Activated T-cell treated with anti-CD3 and anti-CD28 coated beads for 4 hours (primary cell): Measurements from ENCODE around the gene PKLR.
"Not testable (repeated sequence)": the region's sequence is repeated elsewhere in the genome, so short reads cannot be mapped to it uniquely, and the experiment has no call there.

Experiments used
- DNase-seq: peaks from one replicate; pipeline ENCODE4 v3.0.0-alpha.2; 2020

The PKLR gene

DNA sequence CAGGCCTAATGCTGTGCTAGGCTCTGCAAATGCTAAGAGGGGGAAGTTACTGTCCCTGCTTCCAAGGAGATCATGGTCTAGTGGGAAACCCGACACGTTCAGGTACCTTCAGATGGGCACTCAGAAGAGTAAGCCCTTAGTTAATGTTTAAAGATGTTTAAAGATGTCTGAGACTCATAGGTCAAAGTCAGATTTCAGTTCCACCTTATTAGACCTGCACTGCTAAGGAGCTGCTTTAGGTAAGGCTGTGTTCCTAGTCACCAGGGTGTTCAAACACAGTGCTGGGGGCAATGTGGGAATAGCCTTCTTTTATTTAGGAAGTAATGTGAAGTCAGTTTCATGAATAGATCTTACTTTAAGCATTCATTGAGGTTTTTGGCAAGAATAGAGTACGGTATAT lies 15.7 kb upstream of the PKLR start:
- DNase-seq, result no peak

DNA sequence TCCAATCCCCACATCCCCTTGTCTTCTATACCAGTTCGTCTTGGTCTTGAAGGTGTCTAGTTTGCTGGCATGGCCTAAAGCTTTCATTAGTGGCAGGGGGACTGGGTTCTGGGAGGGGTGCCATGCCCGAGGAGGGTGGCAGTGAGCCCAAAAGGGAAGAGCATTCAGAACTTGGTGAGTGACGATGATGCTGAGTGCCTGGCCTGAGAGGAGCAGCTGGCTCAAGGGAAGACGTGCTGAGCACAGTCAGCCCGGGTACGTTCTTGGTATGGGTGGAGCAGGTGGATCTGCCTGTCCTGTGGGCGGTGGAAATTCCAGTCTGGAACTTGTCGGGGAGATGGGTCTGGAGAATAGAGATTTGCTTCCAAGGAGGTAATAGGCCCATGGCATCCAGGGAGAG lies 12.0 kb upstream of the PKLR start:
- DNase-seq, result no peak

DNA sequence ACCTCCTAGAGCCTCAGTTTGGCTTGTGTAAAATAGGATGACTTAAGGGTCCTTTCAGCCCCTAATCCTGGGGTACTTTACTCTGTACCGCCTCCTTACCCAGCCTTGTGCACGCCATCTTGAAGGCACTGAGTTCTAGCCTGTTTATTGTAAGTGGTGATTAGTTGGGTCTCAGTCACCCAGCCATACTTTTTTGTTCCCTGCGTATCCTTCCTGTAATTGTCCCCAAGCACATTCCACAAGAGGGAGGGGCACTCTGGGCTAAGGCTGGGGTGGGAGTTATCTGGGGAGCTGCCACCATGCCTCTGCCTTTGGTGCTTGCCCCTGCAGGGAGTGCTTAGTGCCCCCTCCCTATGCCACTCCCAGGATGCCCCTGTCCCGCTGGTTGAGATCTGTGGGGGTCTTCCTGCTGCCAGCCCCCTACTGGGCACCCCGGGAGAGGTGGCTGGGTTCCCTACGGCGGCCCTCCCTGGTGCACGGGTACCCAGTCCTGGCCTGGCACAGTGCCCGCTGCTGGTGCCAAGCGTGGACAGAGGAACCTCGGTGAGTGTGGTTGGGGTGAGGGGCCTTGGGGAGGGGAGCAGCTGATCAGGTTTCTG lies 8.3 kb upstream of the PKLR start:
- no peak for DNase-seq

DNA sequence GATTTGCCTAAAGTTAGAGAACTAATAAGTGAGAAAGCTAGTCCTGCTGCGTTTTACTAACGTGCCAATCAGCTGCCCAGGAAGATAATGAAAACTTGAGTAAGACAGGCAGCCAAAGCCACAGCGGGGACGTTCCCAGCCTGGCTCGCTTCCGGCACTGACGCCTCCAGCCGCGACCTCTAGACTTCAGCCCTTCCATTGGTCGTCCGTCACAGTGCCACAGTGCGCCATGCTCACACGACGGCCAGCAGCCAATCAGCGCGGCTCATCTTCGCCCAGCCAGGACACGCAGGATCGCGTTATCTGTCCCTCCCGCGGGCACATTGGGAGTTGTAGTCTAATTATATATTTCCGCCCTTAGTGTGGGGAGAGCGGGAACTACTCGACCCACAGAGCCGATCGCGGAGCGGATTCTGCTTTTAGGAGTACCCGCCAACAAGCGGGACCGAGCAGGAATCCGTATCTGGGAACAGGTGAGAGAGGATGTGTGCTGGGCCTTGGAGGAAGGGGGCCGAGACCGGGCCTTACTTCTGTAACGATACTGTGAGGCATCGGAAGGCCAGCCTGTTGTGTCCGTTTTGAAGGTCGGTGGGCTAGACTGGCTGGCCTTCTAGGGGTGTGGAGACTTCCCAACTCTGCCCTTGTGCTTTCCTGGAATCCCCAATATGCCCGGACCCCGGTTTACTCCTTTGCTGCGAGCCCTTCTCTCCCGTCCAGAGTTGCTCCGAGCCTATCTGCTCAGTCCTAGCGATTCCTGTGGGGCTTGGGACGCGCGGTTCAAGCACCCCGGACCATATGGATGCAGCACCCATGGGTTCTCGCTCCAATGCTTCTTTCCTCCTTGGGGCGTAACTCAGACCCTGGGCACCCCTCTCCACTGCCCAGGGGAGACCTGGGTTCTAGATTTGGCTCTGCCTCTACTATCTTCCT lies 7.5 kb upstream of the PKLR start, which contains the start of gene FDPS:
Gene FDPS (plus strand): TSS at position 374 of the 930 bp plus-strand sequence. CDS start 924 bp downstream, outside the sequence.
- peak; percentile 88 for DNase-seq

DNA sequence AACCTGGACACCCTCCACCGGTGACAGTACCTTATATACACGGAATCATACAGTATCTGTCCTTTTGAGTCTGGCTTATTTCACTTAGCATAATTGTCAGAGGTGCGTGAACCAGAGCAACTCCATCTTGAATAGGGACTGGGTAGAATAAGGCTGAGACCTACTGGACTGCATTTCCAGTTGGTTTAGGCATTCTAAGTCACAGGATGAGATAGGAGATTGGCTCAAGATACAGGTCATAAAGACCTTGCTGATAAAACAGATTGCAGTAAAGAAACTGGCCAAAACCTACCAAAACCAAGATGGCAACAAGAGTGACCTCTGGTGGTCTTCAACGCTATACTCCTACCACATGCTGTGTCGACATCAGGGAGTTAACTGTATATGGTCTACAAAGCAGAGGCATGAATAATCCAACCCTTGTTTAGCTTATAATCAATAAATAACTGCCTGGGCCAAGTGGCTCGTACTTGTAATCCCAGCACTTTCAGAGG lies 6.1 kb upstream of the PKLR start:
- DNase-seq, result no peak

DNA sequence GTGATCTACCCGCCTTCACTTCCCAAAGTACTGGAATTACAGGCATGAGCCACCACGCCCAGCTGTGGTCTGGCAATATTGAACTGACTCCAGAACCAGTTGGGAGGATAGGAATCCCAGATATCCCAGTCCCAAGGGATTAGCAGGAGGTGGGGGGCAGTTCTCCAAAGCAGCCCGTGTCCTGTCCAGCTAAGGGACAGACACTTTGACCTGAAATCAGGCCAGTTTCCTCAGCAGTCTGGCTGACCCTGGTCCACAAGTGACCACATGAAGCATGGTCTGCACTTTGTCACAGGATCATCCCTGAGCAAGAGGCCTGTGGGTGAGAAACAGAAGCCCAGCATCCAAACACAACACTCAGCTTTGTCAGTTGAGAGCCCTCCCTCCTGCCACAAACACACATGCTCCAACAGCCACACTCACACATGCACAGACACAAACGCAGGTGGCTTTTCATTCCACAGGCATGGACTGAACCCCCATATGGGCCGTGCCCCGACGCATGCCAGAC lies 4.7 kb upstream of the PKLR start:
- DNase-seq, result no peak

DNA sequence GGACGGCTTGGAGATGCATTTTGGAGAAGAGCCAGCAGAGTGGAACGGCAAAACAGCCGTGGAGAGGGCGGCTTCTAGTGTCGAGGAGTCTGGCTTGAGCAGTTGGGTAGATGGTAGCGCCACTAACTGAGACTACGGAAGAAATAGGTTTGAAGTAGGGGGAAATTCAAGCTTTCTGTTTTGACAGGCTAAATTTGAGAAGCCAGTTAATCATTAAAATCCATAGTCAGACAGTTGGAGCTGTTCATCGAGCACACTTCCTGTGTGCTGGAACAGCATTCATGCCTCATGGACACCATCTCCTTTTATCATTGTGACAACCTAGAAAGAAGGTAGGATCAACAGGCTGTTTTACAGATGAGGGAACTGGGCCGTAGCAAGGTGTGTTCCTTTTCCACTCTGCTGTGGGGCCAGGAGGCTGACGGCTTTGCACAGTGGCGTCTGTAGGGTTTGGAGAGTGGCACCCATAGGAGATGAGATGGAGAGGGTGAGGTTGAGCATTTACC lies 3.4 kb upstream of the PKLR start:
- no peak for DNase-seq

DNA sequence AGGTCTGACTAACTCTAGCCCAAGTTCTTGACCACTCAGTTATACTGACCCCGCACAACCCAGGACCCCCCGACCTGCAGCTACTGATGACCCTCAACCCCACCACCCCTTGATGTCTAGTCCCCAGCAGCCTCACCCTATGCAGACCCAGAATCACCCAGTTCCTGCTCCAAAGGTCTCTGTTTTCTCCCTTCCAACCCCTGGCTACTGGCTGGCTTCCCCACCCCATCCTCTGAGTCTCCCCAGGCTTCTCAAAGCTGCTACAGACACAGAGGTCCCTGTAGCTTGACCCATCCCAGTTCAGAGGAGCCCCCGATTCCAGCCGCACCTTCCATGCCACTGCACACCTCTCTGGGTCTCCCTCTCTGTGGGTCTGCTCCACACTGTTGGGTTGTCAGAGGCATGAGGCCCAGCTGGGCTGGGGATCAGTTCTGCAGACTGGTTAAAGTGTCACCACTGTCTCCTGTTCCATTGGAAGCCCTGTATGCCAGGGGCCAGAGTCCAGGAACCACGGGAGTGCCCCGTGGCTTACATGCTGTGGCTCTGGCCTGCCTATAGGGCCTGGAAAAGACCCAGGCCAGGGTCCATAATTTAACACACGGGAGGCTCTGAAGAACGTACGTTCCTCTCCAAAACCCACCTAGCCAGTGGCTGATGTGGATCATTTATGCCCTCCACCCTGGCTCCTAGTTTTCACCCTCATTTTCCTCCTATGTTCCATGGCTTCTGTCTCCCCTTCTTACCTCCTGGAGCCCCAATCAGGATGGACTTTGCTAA lies 497 bp downstream of the PKLR start:
- no peak for DNase-seq

DNA sequence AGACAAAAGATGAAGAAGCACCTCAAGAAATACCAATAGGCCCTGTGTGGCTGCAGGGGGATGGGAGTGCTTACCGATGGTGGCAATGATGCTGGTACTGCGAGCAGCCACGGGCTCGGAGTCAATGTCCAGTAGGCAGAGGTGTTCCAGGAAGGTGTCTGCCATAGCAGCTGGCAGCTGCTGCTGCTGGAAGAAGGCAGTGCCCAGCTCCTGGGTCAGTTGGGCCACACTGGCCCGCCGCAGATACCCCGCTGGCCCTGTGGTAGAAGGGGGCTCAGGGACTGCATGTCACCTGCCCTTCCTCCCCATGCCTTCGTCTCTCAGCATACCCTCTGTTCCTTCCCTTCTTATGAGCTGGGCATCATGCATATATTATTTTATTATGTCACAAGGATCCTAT lies 1.2 kb downstream of the PKLR start:
- no peak for DNase-seq

DNA sequence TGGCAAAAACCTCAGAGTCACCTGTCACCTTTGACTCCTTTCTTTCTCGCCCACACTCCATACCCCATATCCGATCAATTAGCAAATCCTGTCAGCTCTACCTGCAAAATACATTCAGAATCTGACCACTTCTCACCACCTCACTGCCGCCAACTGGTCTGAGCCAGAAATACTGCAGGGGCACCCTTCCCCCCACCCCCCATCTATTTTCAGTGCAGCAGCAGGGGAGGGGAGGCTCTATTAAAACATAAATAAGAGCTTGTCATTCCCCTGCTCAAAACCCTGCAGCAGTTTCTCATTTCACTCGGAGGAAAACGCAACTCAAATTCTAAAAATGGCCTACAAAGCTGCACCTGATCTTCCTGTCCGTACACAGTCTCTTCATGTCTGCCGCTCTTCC lies 3.9 kb downstream of the PKLR start:
- DNase-seq, result no peak

DNA sequence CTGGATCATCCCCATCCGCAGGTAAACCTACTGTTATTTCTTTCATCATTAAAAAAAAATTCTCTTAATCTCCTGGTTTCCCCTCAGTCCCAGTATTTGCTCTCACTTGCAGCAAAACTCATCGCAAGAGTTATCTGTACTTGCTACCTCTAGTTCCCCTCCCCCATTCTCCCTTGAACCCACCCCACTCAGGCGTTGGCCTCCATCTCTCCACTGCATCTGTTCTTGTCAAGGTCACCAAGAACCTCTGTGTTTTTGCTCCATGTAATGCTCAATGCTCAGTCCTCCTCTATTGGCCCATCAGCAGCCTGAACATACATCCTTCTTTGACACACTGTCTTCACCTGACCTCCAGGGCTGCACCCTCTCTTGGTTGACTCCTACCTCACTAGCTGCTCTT lies 4.6 kb downstream of the PKLR start:
- DNase-seq, result no peak

DNA sequence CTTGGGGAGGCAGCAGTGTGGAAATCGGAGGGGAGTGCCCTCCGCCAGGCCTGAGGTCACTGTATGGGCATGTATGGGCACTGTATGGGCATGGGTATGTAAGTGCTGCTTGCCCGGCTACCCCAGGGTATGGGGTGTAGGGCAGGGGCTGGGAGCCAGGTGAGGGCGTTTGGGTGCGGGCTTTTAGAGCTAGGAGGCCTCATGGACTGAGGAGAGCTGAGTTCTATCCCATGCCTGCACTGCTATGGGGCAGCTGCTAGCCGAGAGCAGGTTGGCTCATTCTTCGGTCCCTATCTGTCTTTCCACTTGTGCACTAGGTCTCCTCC lies 5.3 kb downstream of the PKLR start:
- no peak for DNase-seq

DNA sequence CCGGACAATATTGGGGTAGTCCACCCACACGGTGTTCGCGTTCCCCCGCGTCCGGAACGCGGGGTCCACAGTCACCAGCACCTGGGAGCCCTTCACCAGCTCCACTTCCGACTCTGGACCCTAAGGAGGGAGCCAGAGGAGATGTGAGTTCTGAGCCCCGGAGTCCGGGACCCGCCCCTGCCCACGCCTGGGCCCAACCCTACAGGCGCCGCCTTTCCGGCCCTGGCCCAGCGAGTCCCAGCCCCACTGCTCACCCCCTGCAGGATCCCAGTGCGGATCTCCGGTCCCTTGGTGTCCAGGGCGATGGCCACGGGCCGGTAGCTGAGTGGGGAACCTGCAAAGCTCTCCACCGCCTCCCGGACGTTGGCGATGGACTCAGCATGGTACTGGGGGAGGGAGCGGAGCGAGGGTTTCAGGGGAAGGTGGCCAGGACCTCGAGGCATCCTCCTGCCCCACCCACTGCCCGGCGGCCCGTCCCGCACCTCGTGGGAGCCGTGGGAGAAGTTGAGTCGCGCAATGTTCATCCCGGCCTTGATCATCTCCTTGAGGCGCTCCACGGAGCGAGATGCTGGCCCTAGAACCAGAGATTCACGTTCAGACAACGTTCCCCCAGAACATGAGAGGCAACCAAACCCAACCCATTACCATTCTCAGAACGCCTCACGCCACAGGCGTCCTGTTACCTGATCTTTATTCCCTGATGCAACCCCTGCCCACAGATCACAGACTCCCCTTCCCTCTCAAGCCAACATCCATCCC lies 5.9 kb downstream of the PKLR start:
- DNase-seq, result no peak

DNA sequence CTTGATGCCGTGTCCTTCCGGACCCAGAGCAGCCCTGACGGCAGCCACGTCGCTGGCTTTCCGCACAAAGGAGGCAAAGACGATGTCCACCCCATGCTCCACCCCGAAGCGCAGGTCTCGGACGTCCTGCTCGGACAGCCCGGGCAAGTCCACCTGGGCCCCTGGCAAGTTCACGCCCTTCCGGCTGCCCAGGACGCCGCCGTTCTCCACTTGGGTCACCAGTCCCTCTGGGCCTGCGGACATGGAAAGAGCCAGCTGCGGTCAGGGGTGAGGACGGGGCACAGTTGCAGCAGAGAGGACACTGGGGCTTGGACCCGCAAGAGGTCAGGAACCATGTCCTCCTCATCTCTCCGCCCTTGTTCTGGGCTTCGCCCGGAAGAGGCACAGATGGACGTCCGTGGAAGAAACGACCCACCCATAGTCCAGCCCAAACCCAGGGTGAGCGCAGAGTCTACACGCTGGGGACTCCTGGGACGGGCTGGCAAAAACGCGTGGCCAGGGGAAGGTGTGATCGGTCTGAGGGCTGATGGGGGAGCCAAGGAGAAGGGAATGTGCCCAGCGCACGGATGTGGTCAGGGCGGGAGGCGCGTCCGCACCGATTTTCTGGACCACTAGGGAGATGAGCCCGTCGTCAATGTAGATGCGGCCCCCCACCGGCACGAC lies 6.6 kb downstream of the PKLR start:
- DNase-seq, result no peak

DNA sequence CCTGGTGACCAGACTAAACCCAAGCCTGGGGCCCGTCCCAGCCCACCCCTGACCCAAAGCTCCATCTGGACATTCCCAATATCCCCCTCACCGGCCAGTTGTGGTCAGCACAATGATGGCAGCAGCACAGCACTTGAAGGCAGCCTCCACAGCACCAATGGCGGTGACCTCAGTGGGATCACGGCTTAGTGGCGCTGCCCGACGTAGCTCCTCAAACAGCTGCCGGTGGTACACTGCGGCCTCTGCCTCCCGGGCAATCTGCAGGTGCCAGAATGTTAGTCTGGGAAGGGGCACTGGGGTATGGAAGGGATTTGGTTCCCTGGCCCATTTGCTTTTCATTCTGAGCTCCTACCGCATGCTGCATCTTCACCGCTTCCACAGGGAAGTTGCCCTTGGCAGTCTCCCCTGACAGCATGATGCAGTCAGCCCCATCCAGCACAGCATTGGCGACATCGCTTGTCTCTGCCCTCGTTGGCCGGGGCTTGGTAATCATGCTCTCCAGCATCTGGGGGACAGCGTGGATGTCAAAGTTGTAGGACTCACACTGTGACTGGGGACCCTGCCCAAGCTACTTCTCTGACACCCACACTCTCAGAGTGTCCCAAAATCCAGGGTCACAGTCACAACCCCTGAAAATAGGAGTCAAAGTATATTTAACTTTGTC lies 8.0 kb downstream of the PKLR start:
- no peak for DNase-seq

DNA sequence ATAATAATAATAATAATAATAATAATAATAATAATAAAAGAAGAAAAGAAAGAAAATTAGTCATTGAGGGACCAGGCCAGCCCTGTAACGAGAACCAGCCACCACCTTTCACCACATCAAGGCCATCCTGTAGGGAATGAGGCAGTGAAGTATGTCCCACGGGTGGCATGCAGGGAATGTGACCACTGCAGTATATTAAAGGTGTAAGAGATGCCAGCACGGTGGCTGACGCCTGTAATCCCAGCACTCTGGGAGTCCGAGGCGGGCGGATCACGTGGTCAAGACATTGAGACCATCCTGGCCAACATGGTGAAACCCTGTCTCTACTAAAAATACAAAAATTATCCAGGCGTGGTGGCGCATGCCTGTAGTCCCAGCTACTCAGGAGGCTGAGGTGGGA lies 10.2 kb downstream of the PKLR start:
- DNase-seq, result not testable (repeated sequence)

DNA sequence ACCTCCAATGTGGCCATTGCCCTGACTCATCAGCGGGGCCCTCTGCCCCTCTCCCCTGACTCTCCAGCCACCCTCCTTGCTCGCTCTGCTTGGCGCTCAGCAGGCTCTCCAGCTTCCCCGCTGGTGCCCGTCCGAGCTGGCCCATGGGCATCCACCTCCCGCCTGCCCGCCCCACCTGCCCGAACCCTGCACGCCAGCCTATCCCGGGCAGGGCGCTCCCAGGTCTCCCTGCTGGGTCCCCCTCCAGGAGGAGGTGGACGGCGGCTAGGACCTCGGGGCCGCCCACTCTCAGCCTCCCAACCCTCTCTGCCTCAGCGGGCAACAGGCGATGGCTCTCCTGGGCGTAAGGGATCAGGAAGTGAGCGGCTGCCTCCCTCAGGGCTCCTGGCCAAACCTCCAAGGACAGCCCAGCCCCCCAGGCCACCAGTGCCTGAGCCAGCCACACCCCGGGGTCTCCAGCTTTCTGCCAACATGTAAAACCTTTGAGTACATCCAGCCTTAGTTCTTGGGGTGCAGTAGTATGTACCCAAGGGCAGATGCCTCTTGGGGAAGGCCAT lies 13.2 kb downstream of the PKLR start:
- DNase-seq, result no peak

DNA sequence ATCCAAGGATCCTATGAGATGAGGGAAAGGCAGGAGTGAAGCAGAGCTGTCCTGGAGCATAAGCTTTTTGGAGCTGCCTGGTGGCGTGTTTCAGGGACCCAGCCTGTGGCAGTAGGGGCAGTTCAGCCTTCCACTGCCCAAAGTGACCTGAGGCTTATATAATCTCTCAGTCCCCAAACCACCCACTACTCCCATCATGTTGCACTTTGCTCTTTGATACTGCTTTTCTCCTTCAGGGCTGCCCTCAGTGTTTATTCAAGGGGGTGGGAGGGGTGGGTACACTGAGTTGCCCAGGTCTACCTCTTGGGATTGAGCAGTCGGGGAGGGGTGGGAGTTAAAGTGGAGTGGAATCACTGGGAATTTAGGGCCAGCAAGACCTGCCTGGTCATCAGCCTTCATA lies 14.7 kb downstream of the PKLR start:
- no peak for DNase-seq

DNA sequence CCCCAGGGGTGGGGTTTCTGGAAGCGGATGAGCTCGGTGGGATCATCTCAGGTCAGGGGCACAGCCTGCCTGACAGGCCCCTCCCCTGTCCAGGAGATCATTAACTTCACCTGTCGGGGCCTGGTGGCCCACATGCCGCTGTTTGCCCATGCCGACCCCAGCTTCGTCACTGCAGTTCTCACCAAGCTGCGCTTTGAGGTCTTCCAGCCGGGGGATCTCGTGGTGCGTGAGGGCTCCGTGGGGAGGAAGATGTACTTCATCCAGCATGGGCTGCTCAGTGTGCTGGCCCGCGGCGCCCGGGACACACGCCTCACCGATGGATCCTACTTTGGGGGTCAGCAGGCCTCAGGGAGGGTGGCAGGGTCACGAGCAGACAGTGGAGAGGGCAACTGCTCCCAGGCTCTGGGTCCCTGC lies 15.6 kb downstream of the PKLR start:
- no peak for DNase-seq

DNA sequence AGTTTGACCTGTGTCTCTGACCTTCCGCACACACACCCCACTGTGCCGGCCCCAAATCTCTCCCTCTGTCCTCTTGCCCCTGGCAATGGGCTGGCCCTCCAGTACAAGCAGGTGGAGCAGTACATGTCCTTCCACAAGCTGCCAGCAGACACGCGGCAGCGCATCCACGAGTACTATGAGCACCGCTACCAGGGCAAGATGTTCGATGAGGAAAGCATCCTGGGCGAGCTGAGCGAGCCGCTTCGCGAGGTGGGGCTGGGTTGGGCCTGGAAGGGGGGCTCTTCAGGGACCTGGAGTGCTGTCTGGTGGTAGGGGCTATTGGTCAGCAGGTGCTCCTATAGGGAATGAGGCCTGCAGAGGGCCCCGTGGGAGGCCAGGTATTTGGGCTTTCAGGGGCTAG lies 16.2 kb downstream of the PKLR start:
- DNase-seq, result no peak

DNA sequence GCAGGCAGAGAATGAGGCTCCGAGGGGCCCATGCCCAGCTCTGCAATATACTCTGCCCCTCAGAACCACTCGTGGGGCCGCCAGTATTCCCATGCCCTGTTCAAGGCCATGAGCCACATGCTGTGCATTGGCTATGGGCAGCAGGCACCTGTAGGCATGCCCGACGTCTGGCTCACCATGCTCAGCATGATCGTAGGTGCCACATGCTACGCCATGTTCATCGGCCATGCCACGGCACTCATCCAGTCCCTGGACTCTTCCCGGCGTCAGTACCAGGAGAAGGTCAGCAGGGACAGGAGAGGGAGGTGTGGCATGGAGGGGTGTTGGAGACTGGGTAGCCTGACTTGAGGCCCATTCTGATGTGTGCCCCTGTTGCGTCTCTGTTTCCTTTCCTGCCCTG lies 16.8 kb downstream of the PKLR start:
- no peak for DNase-seq
